Measurements from ENCODE around the gene TRIM50. TPM values are rescaled to one million over a fixed set of nuclear protein-coding genes. Genes with fewer than 3 reads are reported as not detected.
"Not testable (repeated sequence)": the region's sequence is repeated elsewhere in the genome, so short reads cannot be mapped to it uniquely, and the experiment has no call there.

TRIM50 gene
- total and polyA plus RNA-seq, 2 of the 4 experiments (the other 2 are of a cell fraction): not detected

DNA sequence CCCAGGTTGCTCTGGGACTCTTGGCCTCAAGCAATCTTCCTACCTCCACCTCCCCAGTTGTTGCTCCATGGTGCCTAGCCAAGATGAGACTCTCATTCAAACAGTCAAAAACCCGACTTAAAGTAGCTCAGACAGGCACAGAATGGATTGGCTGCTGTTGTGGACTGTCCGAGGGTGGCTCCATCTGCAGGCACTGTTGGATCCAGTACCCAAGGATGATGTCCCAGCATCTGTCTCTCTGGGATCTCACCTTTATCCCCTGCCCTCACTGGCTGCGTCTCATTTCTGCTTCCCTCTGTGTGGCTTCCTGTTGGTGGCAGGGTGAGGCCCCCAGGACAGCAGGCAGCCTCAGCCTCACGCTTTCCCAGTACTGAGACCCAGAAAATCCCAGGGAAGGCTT lies 48.4 kb upstream of the TRIM50 start:
- H3K4me3 ChIP-seq (ENCODE audit: insufficient read depth, low read depth, low read length); H3K27ac ChIP-seq (ENCODE audit: insufficient read depth, low read length); BruUV-seq (replicated peaks); H3K9me1 ChIP-seq (ENCODE audit: insufficient read depth, low read length); DNase-seq; H3K36me3 ChIP-seq (ENCODE audit: control insufficient read depth, insufficient read depth, low read length); H2BK20ac ChIP-seq (ENCODE audit: low read depth, low read length); H4K8ac ChIP-seq (ENCODE audit: low read depth in 2 of 2, low read length in 2 of 2); H4K20me1 ChIP-seq (ENCODE audit: insufficient read depth, low read length); H3K23ac ChIP-seq (ENCODE audit: low read depth, low read length); H3K79me1 ChIP-seq (ENCODE audit: low read depth in 1 of 2, low read length in 2 of 2); H4K5ac ChIP-seq (ENCODE audit: low read depth, low read length); H3K4me1 ChIP-seq (ENCODE audit: control insufficient read depth, insufficient read depth, low read length); H4K91ac ChIP-seq (ENCODE audit: insufficient read depth, low read depth, low read length); CTCF ChIA-PET; H3K14ac ChIP-seq (replicated peaks; ENCODE audit: low read depth, low read length); H2BK120ac ChIP-seq (ENCODE audit: low read depth, low read length); H2BK15ac ChIP-seq (ENCODE audit: low read depth, low read length); H2AK5ac ChIP-seq (ENCODE audit: low read depth, low read length); H2AFZ ChIP-seq (replicated peaks; ENCODE audit: low read length, poor library complexity); H3K4me2 ChIP-seq (ENCODE audit: low read depth, low read length); H2BK5ac ChIP-seq (ENCODE audit: low read depth, low read length, poor library complexity, severe bottlenecking); POLR2A ChIA-PET (ENCODE audit: unreplicated experiment); H3K4ac ChIP-seq (ENCODE audit: low read depth, low read length); H3K9ac ChIP-seq (ENCODE audit: low read depth, low read length); H3K56ac ChIP-seq (ENCODE audit: extremely low read depth, insufficient read depth, low read length); H2AK9ac ChIP-seq (replicated peaks; ENCODE audit: low read depth, low read length, poor library complexity); ATAC-seq (ENCODE audit: low read depth); in situ Hi-C loops (cut with MboI; ENCODE audit: low sequenced_read_pairs); intact Hi-C loops (cut with micrococcal nuclease); dilution Hi-C loops (cut with HindIII; ENCODE audit: low sequenced_read_pairs, unreplicated experiment); H3K9me3 ChIP-seq (ENCODE audit: control insufficient read depth, insufficient read depth, low read length); H3K18ac ChIP-seq (ENCODE audit: low read depth, low read length): not testable (repeated sequence)
- H3K27me3 ChIP-seq (ENCODE audit: control insufficient read depth, insufficient read depth, low read length): peaks cover 29% of the 10 kb centered on the region
- 60% methylated on average over 1 of the region's 4 CpGs; no CpG with 5 or more reads in 1 of the 2 experiments for WGBS, 2 experiments (ENCODE audit: extremely low coverage in 2 of 2, insufficient read length in 1 of 2)
